Loucy (cell line): ENCODE measurements around the gene TDRD7.

ENCODE experiments used
- EZH2phosphoT487 ChIP-seq: fragments of 200-600 bp; IDR thresholded peaks from 2 replicates; pipeline ENCODE4 v1.6.1; 2018; ENCODE audit warnings: antibody characterized with exemption, mild to moderate bottlenecking, moderate library complexity, borderline replicate concordance
- TF ChIP-seq, protein P1 (sequence below): fragments of 200-600 bp; sonication (generic); conservative IDR thresholded peaks from 2 replicates; pipeline ENCODE4 v1.5.1; 2014; ENCODE audit warnings: mild to moderate bottlenecking, antibody characterized with exemption, low read length

DNA sequence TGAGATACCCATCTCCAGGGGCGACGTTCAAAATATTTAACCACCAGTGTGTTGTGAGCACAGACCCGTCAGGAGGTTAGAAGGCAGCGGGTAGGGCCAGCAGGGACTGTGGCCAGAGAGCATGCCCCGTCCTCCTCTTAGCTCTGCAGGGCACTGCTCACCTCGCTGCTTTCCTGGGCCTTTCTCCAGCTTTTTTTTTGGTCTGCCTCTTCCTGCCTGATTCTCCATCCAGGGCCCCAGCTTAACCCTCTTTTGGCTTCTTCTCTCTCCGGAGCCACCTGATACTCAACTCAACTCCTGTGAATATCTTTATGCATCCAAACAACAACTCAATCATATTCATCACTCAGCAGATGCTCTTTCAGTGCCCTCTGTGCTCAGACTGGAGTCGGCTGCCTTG, 133.6 kb downstream of the TDRD7 start:
- TF ChIP-seq, protein P1, sequence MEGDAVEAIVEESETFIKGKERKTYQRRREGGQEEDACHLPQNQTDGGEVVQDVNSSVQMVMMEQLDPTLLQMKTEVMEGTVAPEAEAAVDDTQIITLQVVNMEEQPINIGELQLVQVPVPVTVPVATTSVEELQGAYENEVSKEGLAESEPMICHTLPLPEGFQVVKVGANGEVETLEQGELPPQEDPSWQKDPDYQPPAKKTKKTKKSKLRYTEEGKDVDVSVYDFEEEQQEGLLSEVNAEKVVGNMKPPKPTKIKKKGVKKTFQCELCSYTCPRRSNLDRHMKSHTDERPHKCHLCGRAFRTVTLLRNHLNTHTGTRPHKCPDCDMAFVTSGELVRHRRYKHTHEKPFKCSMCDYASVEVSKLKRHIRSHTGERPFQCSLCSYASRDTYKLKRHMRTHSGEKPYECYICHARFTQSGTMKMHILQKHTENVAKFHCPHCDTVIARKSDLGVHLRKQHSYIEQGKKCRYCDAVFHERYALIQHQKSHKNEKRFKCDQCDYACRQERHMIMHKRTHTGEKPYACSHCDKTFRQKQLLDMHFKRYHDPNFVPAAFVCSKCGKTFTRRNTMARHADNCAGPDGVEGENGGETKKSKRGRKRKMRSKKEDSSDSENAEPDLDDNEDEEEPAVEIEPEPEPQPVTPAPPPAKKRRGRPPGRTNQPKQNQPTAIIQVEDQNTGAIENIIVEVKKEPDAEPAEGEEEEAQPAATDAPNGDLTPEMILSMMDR: no peak
- TF ChIP-seq EZH2phosphoT487: no peak
